ENCODE measurements around the gene TSPAN6.

DNA sequence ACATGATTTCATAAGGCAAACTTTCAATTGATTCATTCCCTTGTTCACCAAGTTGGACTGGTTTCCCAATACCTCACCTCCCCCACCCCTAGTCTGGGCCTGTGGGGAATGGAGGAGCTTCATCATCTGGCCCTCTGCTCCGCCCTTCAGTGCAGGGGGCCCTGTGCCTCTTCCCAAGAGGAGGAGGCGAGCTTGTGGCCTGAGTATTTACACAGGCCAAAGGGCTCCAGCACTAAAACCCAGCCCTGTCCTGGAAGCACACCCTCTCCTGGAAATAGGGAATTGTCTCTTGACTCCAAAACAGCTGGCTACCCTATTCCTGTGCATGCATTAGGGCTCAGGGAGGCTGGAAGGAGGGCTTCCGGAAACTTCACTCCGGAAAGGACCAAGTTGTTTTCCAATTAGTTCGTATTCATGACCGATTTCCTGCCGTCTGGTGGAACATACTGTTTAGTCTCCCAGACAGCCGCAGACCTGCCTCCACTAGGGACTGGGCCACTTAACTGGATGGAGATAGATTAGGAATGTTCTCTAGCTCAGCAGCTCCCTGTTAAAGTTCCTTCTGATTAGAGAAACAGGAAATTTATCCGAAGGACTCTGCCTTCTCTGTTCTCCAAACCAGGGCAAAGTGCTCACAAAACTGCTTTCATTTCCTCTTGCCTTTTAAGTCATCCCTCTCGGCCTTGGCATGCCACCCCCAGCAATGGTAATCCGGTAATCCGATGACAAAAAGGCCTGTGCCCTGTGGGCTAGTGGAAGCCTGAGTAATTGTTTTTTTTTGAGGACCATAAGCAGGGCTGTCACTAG is 13.1 kb upstream of the TSPAN6 start:
- TF ChIP-seq, protein P1, sequence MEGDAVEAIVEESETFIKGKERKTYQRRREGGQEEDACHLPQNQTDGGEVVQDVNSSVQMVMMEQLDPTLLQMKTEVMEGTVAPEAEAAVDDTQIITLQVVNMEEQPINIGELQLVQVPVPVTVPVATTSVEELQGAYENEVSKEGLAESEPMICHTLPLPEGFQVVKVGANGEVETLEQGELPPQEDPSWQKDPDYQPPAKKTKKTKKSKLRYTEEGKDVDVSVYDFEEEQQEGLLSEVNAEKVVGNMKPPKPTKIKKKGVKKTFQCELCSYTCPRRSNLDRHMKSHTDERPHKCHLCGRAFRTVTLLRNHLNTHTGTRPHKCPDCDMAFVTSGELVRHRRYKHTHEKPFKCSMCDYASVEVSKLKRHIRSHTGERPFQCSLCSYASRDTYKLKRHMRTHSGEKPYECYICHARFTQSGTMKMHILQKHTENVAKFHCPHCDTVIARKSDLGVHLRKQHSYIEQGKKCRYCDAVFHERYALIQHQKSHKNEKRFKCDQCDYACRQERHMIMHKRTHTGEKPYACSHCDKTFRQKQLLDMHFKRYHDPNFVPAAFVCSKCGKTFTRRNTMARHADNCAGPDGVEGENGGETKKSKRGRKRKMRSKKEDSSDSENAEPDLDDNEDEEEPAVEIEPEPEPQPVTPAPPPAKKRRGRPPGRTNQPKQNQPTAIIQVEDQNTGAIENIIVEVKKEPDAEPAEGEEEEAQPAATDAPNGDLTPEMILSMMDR (IDR thresholded peaks at IDR 0.05) = no peak
- no peak for TF ChIP-seq EZH2phosphoT487 (IDR thresholded peaks at IDR 0.05)
